Karpas-422 (cell line): Measurements from ENCODE around the gene DTYMK. TPM values are rescaled to one million over a fixed set of nuclear protein-coding genes. Genes with fewer than 3 reads are reported as not detected.

ENCODE experiments used
- DNase-seq: peaks from one replicate; pipeline ENCODE4 v3.0.0-alpha.2; 2015
- H2AFZ ChIP-seq: fragments of 200-600 bp; sonication (generic); 2 replicates; pipeline ENCODE4 v1.6.1; 2014; ENCODE audit warnings: antibody characterized with exemption, low read length, mixed read lengths
- H3K27ac ChIP-seq: fragments of 200-600 bp; sonication (generic); 2 replicates; pipeline ENCODE4 v1.5.1; 2014; ENCODE audit warnings: mild to moderate bottlenecking, low read length, moderate library complexity
- H3K27me3 ChIP-seq: fragments of 200-600 bp; sonication (generic); 2 replicates; pipeline ENCODE4 v1.6.1; 2014; ENCODE audit warnings: low read length, mixed read lengths
- H3K36me3 ChIP-seq: fragments of 200-600 bp; sonication (generic); 2 replicates; pipeline ENCODE4 v1.6.1; 2014; ENCODE audit warnings: low read length, mixed read lengths; ENCODE audit not compliant: insufficient read depth
- H3K4me1 ChIP-seq: fragments of 200-600 bp; sonication (generic); 2 replicates; pipeline ENCODE4 v1.6.1; 2014; ENCODE audit warnings: mild to moderate bottlenecking, low read length, mixed read lengths
- H3K4me2 ChIP-seq: fragments of 200-600 bp; sonication (generic); 2 replicates; pipeline ENCODE4 v1.6.1; 2014; ENCODE audit warnings: low read length, low read depth, mild to moderate bottlenecking; ENCODE audit not compliant: poor library complexity, severe bottlenecking
- H3K4me3 ChIP-seq: fragments of 200-600 bp; sonication (generic); 2 replicates; pipeline ENCODE4 v1.5.1; 2014; ENCODE audit warnings: mild to moderate bottlenecking, antibody characterized with exemption, low read length, mixed read lengths
- H3K79me2 ChIP-seq: fragments of 200-600 bp; sonication (generic); 2 replicates; pipeline ENCODE4 v1.6.1; 2014; ENCODE audit warnings: mild to moderate bottlenecking, low read length, mixed read lengths
- H3K9ac ChIP-seq: fragments of 200-600 bp; sonication (generic); 2 replicates; pipeline ENCODE4 v1.6.0; 2014; ENCODE audit warnings: low read length
- H3K9me2 ChIP-seq: fragments of 200-600 bp; sonication (generic), shearing (Covaris generic); replicated peaks from 2 replicates; pipeline ENCODE4 v1.6.0; 2014; ENCODE audit warnings: mild to moderate bottlenecking, low read length, moderate library complexity; ENCODE audit not compliant: insufficient read depth
- H3K9me3 ChIP-seq: fragments of 300-700, 200-600 bp; sonication (generic); 2 replicates; pipeline ENCODE4 v1.6.1; 2014; ENCODE audit warnings: low read length, mixed read lengths
- H4K20me1 ChIP-seq: fragments of 200-600 bp; sonication (generic); 2 replicates; pipeline ENCODE4 v1.6.1; 2014; ENCODE audit warnings: mild to moderate bottlenecking, antibody characterized with exemption, low read length, low read depth; ENCODE audit not compliant: insufficient read depth
- total RNA-seq: library from RNA; depleted of rRNA; stranded (reverse); fragments of >200 nt; shearing (Covaris generic); gene quantifications from 2 replicates; pipeline ENCODE4 v1.2.3, GENCODE V29; 2014; ENCODE audit warnings: low replicate concordance

Gene DTYMK
- total RNA-seq, 1 experiment from 2014 or later, result 32.0 TPM

DNA sequence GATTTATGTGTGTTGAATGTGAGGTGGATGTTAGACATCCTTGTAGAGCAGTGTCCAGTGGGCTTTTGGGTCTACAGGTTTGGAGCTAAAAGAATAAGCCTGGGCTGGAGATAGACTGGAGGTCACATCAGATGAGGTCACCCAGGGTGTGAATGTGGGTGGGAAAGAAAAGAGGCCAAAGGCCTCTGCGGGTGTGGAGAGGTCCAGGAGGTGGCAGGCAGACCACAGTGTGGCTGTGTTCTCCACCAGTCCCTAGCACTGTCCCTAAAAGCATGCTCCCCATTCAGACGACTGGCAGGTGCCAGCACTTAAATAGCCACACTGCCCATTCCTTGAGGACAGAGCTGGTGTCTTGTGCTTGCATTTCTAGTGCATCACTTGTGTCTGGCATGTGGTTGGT lies 45.0 kb downstream of the DTYMK start:
- Histone ChIP-seq H3K4me1 (peaks cover 9% of the 10 kb centered on the region), H4K20me1 (peaks cover 8% of the 10 kb centered on the region), H3K27me3 (no peaks in the 10 kb centered on the region), H3K27ac (no peak overlapping the region), H2AFZ (no peak overlapping the region), H3K9me2 (no peaks in the 10 kb centered on the region), H3K9me3 (no peaks in the 10 kb centered on the region), H3K79me2 (peaks cover 87% of the 10 kb centered on the region), H3K9ac (no peak overlapping the region), H3K4me2 (no peak overlapping the region), H3K4me3 (no peak overlapping the region), H3K36me3 (peaks cover 13% of the 10 kb centered on the region)
- DNase-seq, result no peak

DNA sequence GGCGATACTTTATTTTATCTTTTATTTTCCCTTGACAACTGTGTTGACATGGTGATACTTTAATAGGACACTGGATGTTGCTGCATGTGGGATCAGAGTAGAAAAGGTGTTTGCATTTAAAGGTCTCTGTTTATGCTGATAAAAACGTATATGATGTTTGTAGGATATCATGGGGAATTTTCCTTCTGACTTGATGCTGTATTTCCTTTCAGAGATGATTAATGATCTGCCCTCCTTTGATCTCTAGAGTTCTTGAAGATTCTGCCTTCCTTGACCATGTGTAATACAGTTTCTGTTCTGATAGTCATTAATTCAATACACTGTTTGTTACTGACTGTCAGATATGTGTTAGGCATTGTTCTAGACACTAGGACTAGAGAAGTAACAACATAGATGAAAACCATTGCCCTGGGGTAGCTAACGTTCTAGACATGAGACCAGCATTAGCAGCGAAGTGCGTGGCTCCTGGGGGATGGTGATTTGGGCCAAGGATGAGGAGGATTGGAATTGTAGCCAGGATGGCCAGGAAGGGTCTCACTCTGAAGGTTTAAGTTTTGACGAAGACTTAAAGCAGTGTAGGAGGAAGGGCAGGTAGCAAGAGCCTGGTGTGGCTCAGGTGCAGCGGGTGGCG lies 46.3 kb downstream of the DTYMK start:
- no peak for DNase-seq
- no peaks in the 10 kb centered on the region for H3K27me3 ChIP-seq
- H2AFZ ChIP-seq, result no peak overlapping the region
- H3K4me2 ChIP-seq, result no peak overlapping the region
- H3K27ac ChIP-seq, result no peak overlapping the region
- H3K9me3 ChIP-seq, result no peaks in the 10 kb centered on the region
- peaks cover 86% of the 10 kb centered on the region for H3K79me2 ChIP-seq
- peaks cover 13% of the 10 kb centered on the region for H3K36me3 ChIP-seq
- peaks cover 16% of the 10 kb centered on the region for H3K4me1 ChIP-seq
- no peaks in the 10 kb centered on the region for H3K9me2 ChIP-seq
- no peak overlapping the region for H3K9ac ChIP-seq
- no peaks in the 10 kb centered on the region; the same call in 1 of the 2 replicates for H4K20me1 ChIP-seq
- no peak overlapping the region for H3K4me3 ChIP-seq

DNA sequence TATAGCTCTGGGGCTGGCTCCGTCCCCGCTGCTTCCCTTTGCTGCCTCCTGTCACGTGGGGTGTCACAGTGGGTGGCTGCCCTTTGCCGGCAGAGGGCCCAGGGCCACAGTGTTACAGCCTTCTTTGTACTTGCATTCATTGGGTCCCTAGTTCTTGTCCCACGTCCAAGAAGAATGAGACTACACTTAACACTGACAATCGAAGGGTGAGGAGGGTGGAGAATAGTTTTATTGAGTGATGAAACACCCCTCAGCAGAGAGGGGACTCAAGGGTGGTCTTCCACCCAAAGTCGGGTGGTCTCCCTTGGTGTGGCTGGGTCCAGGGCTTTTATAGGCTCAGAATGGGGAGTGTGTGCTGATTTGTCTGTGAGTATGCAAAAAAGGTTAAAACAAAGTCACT lies 47.2 kb downstream of the DTYMK start:
- DNase-seq, result no peak
- no peaks in the 10 kb centered on the region; the same call in 1 of the 2 replicates for H4K20me1 ChIP-seq
- no peak overlapping the region for H3K27ac ChIP-seq
- H3K9ac ChIP-seq, result no peak overlapping the region
- H3K9me3 ChIP-seq, result no peaks in the 10 kb centered on the region
- peaks cover 22% of the 10 kb centered on the region for H3K4me1 ChIP-seq
- H3K4me2 ChIP-seq, result no peak overlapping the region
- peak overlapping the region; percentile 84; the same call in 1 of the 2 replicates for H3K4me3 ChIP-seq
- H2AFZ ChIP-seq, result no peak overlapping the region
- peaks cover 13% of the 10 kb centered on the region for H3K36me3 ChIP-seq
- no peaks in the 10 kb centered on the region for H3K9me2 ChIP-seq
- peaks cover 87% of the 10 kb centered on the region for H3K79me2 ChIP-seq
- no peaks in the 10 kb centered on the region for H3K27me3 ChIP-seq

DNA sequence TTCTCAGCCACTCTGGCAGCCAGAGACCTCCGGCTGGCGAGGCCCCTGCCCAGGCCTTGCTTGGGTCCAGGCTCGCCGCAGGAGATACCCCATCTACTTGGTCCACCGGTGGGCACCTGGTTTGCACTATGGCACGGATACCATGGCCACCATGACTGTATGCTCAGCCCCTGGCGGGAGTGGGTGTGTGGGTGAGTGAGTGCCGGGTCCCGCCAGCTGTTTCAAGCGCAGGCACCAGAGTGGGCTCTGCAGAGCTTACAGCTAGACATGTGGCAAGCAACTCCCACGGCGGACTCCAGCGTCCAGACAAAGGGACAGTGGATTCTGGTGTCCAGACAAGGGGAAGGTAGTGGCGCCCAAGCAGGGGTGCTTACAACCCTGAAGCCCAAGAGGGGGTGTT lies 47.7 kb downstream of the DTYMK start:
- peaks cover 17% of the 10 kb centered on the region for H3K36me3 ChIP-seq
- peak overlapping the region; percentile 94 for H3K9ac ChIP-seq
- peaks cover 87% of the 10 kb centered on the region for H3K79me2 ChIP-seq
- no peaks in the 10 kb centered on the region; the same call in 1 of the 2 replicates for H4K20me1 ChIP-seq
- H3K27me3 ChIP-seq, result no peaks in the 10 kb centered on the region
- H3K4me2 ChIP-seq, result peak overlapping the region; percentile 86
- H3K9me2 ChIP-seq, result no peaks in the 10 kb centered on the region
- H3K4me3 ChIP-seq, result peak overlapping the region; percentile 84
- DNase-seq, result no peak
- no peak overlapping the region for H2AFZ ChIP-seq
- no peaks in the 10 kb centered on the region for H3K9me3 ChIP-seq
- peaks cover 22% of the 10 kb centered on the region for H3K4me1 ChIP-seq
- no peak overlapping the region for H3K27ac ChIP-seq

DNA sequence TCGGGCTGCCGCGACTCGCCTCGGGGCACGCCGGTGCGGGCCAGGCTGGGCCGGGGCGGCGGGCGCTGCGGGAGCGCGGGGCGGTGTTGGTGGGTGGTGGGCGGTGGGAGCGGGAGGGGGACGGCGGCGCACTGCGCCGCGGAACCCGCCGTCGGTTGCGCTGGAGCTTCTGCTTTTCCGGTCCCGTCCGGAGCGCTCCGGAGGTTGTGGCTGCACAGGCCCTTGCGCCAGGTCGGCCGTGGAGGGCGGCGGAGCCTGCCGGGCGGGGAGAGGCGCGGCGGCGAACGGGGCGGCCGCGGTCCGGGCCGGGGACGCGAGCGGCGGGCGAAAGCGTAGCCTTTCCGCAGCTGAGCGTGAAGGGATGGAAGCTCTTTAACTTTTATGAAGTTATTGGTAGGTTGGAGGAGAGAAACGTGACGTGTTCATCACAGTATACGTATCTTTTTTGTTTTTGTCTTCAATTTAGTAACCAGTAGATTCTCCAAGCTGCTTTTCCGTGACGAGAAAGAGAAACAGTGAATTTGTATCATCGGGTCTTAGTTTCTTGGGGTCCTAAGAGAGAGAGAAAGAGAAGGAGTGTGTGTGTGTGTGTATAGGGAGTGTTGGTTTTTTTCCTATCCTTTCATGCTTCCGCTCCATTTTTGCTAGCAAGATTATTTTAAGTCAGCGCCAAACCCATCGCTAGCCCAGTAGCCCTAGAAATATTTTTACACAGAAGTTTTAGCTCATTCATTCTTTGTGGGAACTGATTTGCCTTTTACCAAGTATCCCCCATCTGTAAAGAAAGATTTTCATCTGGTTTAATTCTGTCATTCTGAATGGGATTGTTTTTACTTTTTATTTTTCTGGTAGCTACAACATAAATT lies 48.6 kb downstream of the DTYMK start:
- H3K4me1 ChIP-seq, result peaks cover 22% of the 10 kb centered on the region

DNA sequence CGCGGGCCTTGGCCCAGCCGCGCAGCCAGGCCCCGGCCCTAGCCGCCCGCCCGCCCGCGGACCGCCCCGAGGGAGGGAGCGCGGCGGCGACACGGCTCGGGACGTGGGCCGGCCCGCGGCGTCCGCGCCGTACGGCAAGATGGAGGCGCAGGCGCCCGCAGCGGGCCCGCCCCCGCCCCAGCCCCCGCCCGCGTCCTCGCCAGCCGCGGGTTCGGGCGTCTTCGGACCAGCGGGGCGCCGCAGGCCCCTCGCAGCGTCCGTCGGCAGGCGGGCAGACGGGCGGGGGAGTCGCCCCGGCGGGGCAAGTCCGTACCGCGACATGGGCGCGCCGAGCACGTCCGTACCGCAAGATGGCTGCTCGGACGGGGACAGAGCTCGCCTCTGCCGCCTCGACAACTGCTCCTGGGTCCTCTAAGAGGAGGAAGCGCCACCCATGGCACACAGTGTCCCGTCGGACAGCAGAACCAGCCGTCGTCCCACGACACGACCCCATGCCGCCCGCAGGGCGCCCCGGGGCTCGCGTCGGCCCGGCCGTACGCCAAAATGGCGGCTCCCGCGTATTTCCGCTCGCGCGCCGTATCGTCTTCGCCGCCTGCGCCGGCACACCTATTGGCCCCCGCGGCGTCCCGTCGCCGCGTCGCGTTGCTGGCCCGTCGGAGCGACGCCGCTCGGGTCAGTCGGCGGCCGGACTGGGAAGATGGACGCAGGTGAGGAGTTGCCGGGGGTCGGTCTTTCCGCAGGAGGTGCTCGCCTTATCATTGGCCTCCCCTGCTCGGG lies 49.4 kb downstream of the DTYMK start, which contains the start of the genes ATG4B and THAP4:
Gene ATG4B (plus strand): TSS at position 676 of the 777 bp plus-strand sequence. CDS start 22 bp downstream, at position 698.
Gene THAP4 (minus strand): TSS at position 141 of the 777 bp plus-strand sequence. CDS start 141 bp downstream, outside the sequence.
- Histone ChIP-seq H3K9ac (peak within 1 kb of the TSS; percentile 94), H3K79me2 (peaks cover 89% of the 10 kb centered on the region), H3K36me3 (peaks cover 21% of the 10 kb centered on the region), H3K9me3 (no peaks in the 10 kb centered on the region), H3K27ac (peak within 1 kb of the TSS; percentile 75), H3K27me3 (no peaks in the 10 kb centered on the region), H3K4me3 (peak within 1 kb of the TSS; percentile 99), H2AFZ (peak within 1 kb of the TSS; percentile 91), H3K4me1 (peaks cover 22% of the 10 kb centered on the region), H4K20me1 (peaks cover 4% of the 10 kb centered on the region; the same call in 1 of the 2 replicates), H3K4me2 (peak within 1 kb of the TSS; percentile 95), H3K9me2 (no peaks in the 10 kb centered on the region)
- DNase-seq, result peak; percentile 93

More for the DNA sequence above, 48.6 kb downstream of the DTYMK start:
- Histone ChIP-seq H2AFZ (no peak overlapping the region; the same call in 1 of the 2 replicates), H3K4me3 (peak overlapping the region; percentile 84), H3K9me3 (no peaks in the 10 kb centered on the region), H3K9me2 (no peaks in the 10 kb centered on the region), H3K4me2 (peak overlapping the region; percentile 86), H3K9ac (peak overlapping the region; percentile 94), H3K79me2 (peaks cover 89% of the 10 kb centered on the region), H3K27ac (no peak overlapping the region), H4K20me1 (no peaks in the 10 kb centered on the region; the same call in 1 of the 2 replicates), H3K36me3 (peaks cover 21% of the 10 kb centered on the region), H3K27me3 (no peaks in the 10 kb centered on the region)
- peak; percentile 68 for DNase-seq

DNA sequence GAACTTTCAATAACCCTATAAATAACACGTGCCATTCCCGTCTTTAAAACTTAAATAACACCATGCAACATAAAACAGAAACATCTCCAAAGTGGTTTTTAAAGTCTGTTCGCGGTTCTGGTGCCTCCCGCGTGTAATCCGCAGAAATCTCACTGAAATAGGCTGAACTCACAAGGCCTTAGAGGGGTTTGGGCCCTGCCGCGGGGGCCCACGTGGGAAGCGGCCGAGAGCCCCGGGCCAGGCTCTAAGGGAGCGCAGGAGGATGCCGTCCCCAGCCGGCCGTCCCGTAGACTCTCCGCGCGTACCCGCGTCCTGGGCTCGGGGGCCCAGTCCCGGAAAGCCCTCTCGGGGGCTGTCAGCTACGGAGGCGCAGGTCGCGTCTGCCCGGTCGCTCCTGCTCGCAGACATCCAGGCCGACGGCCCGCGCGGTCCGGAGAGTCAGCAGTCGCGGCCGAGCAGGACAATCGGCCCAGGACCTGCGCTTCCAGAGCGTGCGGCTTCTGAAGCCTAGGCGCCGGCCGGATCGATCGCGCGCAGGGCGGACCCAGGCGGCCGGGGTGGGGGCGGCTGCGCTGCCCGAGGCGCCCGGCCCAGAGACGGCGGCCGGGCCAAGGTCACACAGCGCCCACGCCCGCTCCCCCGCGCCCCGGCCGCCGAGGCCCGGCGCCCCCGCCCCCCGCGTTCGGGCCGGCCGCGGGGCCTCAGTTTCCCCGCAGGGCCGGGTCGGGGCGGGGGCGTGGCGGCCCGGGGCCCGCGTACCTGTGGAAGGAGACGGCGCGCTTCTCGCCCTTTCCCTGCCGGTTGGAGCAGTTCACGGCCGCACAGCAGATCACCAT lies 50.2 kb downstream of the DTYMK start:
- H3K27ac ChIP-seq, result peak overlapping the region; percentile 63
- no peaks in the 10 kb centered on the region for H3K9me2 ChIP-seq
- H3K27me3 ChIP-seq, result no peaks in the 10 kb centered on the region
- H3K4me2 ChIP-seq, result peak overlapping the region; percentile 95
- peak overlapping the region; percentile 94 for H3K9ac ChIP-seq
- H3K4me1 ChIP-seq, result peaks cover 22% of the 10 kb centered on the region
- peak overlapping the region; percentile 99 for H3K4me3 ChIP-seq
- peak overlapping the region; percentile 68; the same call in 1 of the 2 replicates for H2AFZ ChIP-seq
- H4K20me1 ChIP-seq, result peaks cover 4% of the 10 kb centered on the region; the same call in 1 of the 2 replicates
- H3K36me3 ChIP-seq, result peaks cover 24% of the 10 kb centered on the region
- peak; percentile 78 for DNase-seq
- H3K9me3 ChIP-seq, result no peaks in the 10 kb centered on the region
- H3K79me2 ChIP-seq, result peaks cover 89% of the 10 kb centered on the region
